Neural cell (in vitro differentiated cells): ENCODE data around the gene CLIC4. TPM values are rescaled to one million over a fixed set of nuclear protein-coding genes. Genes with fewer than 3 reads are reported as not detected.

ENCODE experiments used
- H2AFZ ChIP-seq: fragments of 200-600, 300-800 bp; sonication (generic), shearing (Covaris generic); 2 replicates; pipeline ENCODE4 v1.6.0; 2014; ENCODE audit warnings: low read depth, mild to moderate bottlenecking, antibody characterized with exemption, low read length, moderate library complexity
- H3F3A ChIP-seq: fragments of 200-600 bp; shearing (Covaris generic); 2 replicates; pipeline ENCODE4 v1.6.1; 2016; ENCODE audit warnings: mild to moderate bottlenecking, moderate library complexity, mixed read lengths, antibody characterized with exemption, low read length; ENCODE audit not compliant: insufficient read depth, poor library complexity, severe bottlenecking
- H3K27ac ChIP-seq: fragments of 200-600, 300-800 bp; sonication (generic), shearing (Covaris generic); 2 replicates; pipeline ENCODE4 v1.5.1; 2014; ENCODE audit warnings: mild to moderate bottlenecking, low read length, moderate library complexity
- H3K27me3 ChIP-seq: fragments of 300-800, 200-600 bp; sonication (generic), shearing (Covaris generic); 2 replicates; pipeline ENCODE4 v1.6.0; 2014; ENCODE audit warnings: mild to moderate bottlenecking, low read depth, low read length, moderate library complexity; ENCODE audit not compliant: insufficient read depth
- H3K36me3 ChIP-seq: fragments of 300-800, 200-600 bp; sonication (generic), shearing (Covaris generic); 2 replicates; pipeline ENCODE4 v1.5.1; 2014; ENCODE audit warnings: mild to moderate bottlenecking, antibody characterized with exemption, low read length, moderate library complexity; ENCODE audit not compliant: insufficient read depth
- H3K4me2 ChIP-seq: fragments of 300-800, 200-600 bp; sonication (generic), shearing (Covaris generic); 2 replicates; pipeline ENCODE4 v1.6.0; 2014; ENCODE audit warnings: mild to moderate bottlenecking, low read length
- H3K4me3 ChIP-seq: fragments of 300-800, 200-600 bp; sonication (generic), shearing (Covaris generic); 2 replicates; pipeline ENCODE4 v1.5.1; 2014; ENCODE audit warnings: mild to moderate bottlenecking, low read length, moderate library complexity
- H3K79me2 ChIP-seq: fragments of 200-600 bp; shearing (Covaris generic); replicated peaks from 2 replicates; pipeline ENCODE4 v1.6.0; 2014; ENCODE audit warnings: mild to moderate bottlenecking, low read length, moderate library complexity; ENCODE audit not compliant: insufficient read depth
- H3K9ac ChIP-seq: fragments of 300-800, 200-600 bp; sonication (generic), shearing (Covaris generic); 2 replicates; pipeline ENCODE4 v1.6.1; 2016; ENCODE audit warnings: mild to moderate bottlenecking, low read length, mixed read lengths
- H3K9me2 ChIP-seq: fragments of 200-600 bp; shearing (Covaris generic); 2 replicates; pipeline ENCODE4 v1.6.1; 2016; ENCODE audit warnings: mild to moderate bottlenecking, low read length, mixed read lengths; ENCODE audit not compliant: insufficient read depth
- H3K9me3 ChIP-seq: fragments of 200-600, 300-800 bp; sonication (generic), shearing (Covaris generic); 2 replicates; pipeline ENCODE4 v1.6.1; 2016; ENCODE audit warnings: mild to moderate bottlenecking, mixed run types, low read length, moderate library complexity, mixed read lengths
- H4K20me1 ChIP-seq: fragments of 200-600 bp; shearing (Covaris generic); 2 replicates; pipeline ENCODE4 v1.6.1; 2016; ENCODE audit warnings: mild to moderate bottlenecking, mixed run types; ENCODE audit not compliant: insufficient read depth
- CTCF ChIP-seq: fragments of 450-650 bp; IDR thresholded peaks from 2 replicates; pipeline ENCODE4 v1.5.1; 2014; ENCODE audit warnings: antibody characterized with exemption, mild to moderate bottlenecking, moderate library complexity; ENCODE audit not compliant: poor library complexity, severe bottlenecking
- EP300 ChIP-seq: fragments of 450-650 bp; conservative IDR thresholded peaks from 2 replicates; pipeline ENCODE4 v1.6.1; 2014; ENCODE audit warnings: antibody characterized with exemption, mild to moderate bottlenecking, moderate library complexity; ENCODE audit not compliant: poor library complexity, severe bottlenecking
- EZH2 ChIP-seq: fragments of 200-600, 300-800 bp; shearing (Covaris generic), sonication (generic); IDR thresholded peaks from 2 replicates; pipeline ENCODE4 v1.6.1; 2014; ENCODE audit warnings: antibody characterized with exemption, low read length, borderline replicate concordance, mild to moderate bottlenecking; ENCODE audit not compliant: insufficient read depth, poor library complexity, severe bottlenecking
- MXI1 ChIP-seq: fragments of 450-650 bp; conservative IDR thresholded peaks from 2 replicates; pipeline ENCODE4 v1.6.1; 2014; ENCODE audit warnings: antibody characterized with exemption, mild to moderate bottlenecking; ENCODE audit not compliant: poor library complexity, severe bottlenecking
- POLR2AphosphoS5 ChIP-seq: IDR thresholded peaks from 2 replicates; pipeline ENCODE4 v1.6.1; 2012
- RAD21 ChIP-seq: fragments of 450-650 bp; conservative IDR thresholded peaks from 2 replicates; pipeline ENCODE4 v1.6.1; 2014; ENCODE audit warnings: antibody characterized with exemption, mild to moderate bottlenecking, moderate library complexity
- REST ChIP-seq: IDR thresholded peaks from 2 replicates; pipeline ENCODE4 v1.6.1; 2012; ENCODE audit warnings: borderline replicate concordance
- SMC3 ChIP-seq: fragments of 450-650 bp; conservative IDR thresholded peaks from 2 replicates; pipeline ENCODE4 v1.6.1; 2014; ENCODE audit warnings: antibody characterized with exemption, mild to moderate bottlenecking, moderate library complexity; ENCODE audit not compliant: poor library complexity
- TAF1 ChIP-seq: IDR thresholded peaks from 2 replicates; pipeline ENCODE4 v1.6.1; 2012; ENCODE audit warnings: low read depth
- polyA plus RNA-seq: library from polyadenylated mRNA; depleted of rRNA; stranded (reverse); fragments of >200 nt; gene quantifications from 2 replicates; pipeline ENCODE4 v1.2.3, GENCODE V29; 2014

The CLIC4 gene
- polyA plus RNA-seq, 1 donor from 2014 or later, result 133 TPM

- H3K4me3 ChIP-seq, result no peak overlapping the region
- H3K27ac ChIP-seq, result no peak overlapping the region
- no peaks in the 10 kb centered on the region for H3K36me3 ChIP-seq
- H4K20me1 ChIP-seq, result no peaks in the 10 kb centered on the region
- H3K79me2 ChIP-seq, result no peaks in the 10 kb centered on the region
- H3K9ac ChIP-seq, result no peak overlapping the region
- no peaks in the 10 kb centered on the region for H3F3A ChIP-seq
- H3K9me3 ChIP-seq, result no peaks in the 10 kb centered on the region
- no peak for TF ChIP-seq SMC3
- TF ChIP-seq RAD21, result no peak
- TF ChIP-seq MXI1, result no peak
- TF ChIP-seq EZH2, result no peak
- TF ChIP-seq POLR2AphosphoS5, result no peak
- no peak for TF ChIP-seq EP300
- TF ChIP-seq TAF1, result no peak
- TF ChIP-seq CTCF, result no peak
- no peak for TF ChIP-seq REST
- H3K27me3 ChIP-seq, result no peaks in the 10 kb centered on the region
- H3K4me2 ChIP-seq, result no peak overlapping the region
- H2AFZ ChIP-seq, result no peak overlapping the region
- no peaks in the 10 kb centered on the region for H3K9me2 ChIP-seq
Measured at GRCh38 chr1:24871306-24871901, 126.2 kb downstream of the CLIC4 start.

- Histone ChIP-seq H3K9me2 (no peaks in the 10 kb centered on the region), H3K4me3 (no peak overlapping the region), H3K79me2 (no peaks in the 10 kb centered on the region), H3K27me3 (no peaks in the 10 kb centered on the region), H3F3A (no peaks in the 10 kb centered on the region), H3K9me3 (no peaks in the 10 kb centered on the region), H4K20me1 (no peaks in the 10 kb centered on the region), H3K9ac (no peak overlapping the region), H3K27ac (no peak overlapping the region), H2AFZ (no peak overlapping the region), H3K4me2 (no peak overlapping the region), H3K36me3 (no peaks in the 10 kb centered on the region)
- TF ChIP-seq CTCF (no peak), EZH2 (no peak), SMC3 (no peak), EP300 (no peak), RAD21 (no peak), REST (no peak), TAF1 (no peak), MXI1 (no peak), POLR2AphosphoS5 (no peak)
Measured at GRCh38 chr1:24872061-24872850, 127.0 kb downstream of the CLIC4 start.
